ENCODE measurements around the gene CHTF8. TPM values are rescaled to one million over a fixed set of nuclear protein-coding genes. Genes with fewer than 3 reads are reported as not detected.
A peak's percentile ranks its signal among the peaks of the same experiment; 100 is the strongest.

Gene CHTF8
- total RNA-seq, 2 donors from 2014 or later, result 118 to 133 TPM

- ATAC-seq (no peak), DNase-seq (ENCODE audit: low spot score) (no peak)
- Mint-ChIP-seq H3K9me3 (no peaks in the 10 kb centered on the region), H3K27me3 (no peaks in the 10 kb centered on the region), H3K4me1 (ENCODE audit: low read depth in 2 of 2) (no peaks in the 10 kb centered on the region), H3K4me3 (no peak overlapping the region), H3K27ac (no peak overlapping the region), H3K36me3 (no peaks in the 10 kb centered on the region)
Observed at GRCh38 chr16:69077251-69077650, 55.1 kb downstream of the CHTF8 start.

GRCh38 chr16:69073181-69073702, 59.1 kb downstream of the CHTF8 start:
- ATAC-seq (peak in 1 of 2 donors; percentile 36), DNase-seq (ENCODE audit: low spot score) (no peak)
- H3K4me1 Mint-ChIP-seq (ENCODE audit: low read depth in 2 of 2), result peaks cover 0 to 2% of the 10 kb centered on the region in 2 donors
- no peak overlapping the region for H3K27ac Mint-ChIP-seq
- no peak overlapping the region for H3K4me3 Mint-ChIP-seq
- no peaks in the 10 kb centered on the region for H3K27me3 Mint-ChIP-seq
- H3K36me3 Mint-ChIP-seq, result no peaks in the 10 kb centered on the region
- H3K9me3 Mint-ChIP-seq, result no peaks in the 10 kb centered on the region

GRCh38 chr16:69072640-69072974, 59.8 kb downstream of the CHTF8 start:
- ATAC-seq, result no peak
- no peak for DNase-seq (ENCODE audit: low spot score)
- Mint-ChIP-seq H3K9me3 (no peaks in the 10 kb centered on the region), H3K27me3 (no peaks in the 10 kb centered on the region), H3K36me3 (no peaks in the 10 kb centered on the region), H3K27ac (no peak overlapping the region), H3K4me1 (ENCODE audit: low read depth in 2 of 2) (peaks cover 0 to 2% of the 10 kb centered on the region in 2 donors), H3K4me3 (no peak overlapping the region)

- DNase-seq (ENCODE audit: low spot score) (no peak), ATAC-seq (no peak)
- H3K36me3 Mint-ChIP-seq, result no peaks in the 10 kb centered on the region
- no peaks in the 10 kb centered on the region for H3K9me3 Mint-ChIP-seq
- H3K4me3 Mint-ChIP-seq, result no peak overlapping the region
- H3K27me3 Mint-ChIP-seq, result no peaks in the 10 kb centered on the region
- no peak overlapping the region for H3K27ac Mint-ChIP-seq
- peaks cover 0 to 2% of the 10 kb centered on the region in 2 donors for H3K4me1 Mint-ChIP-seq (ENCODE audit: low read depth in 2 of 2)
Observed at GRCh38 chr16:69071036-69071435, 61.4 kb downstream of the CHTF8 start.

- Mint-ChIP-seq H3K4me1 (ENCODE audit: low read depth in 2 of 2) (peaks cover 0 to 2% of the 10 kb centered on the region in 2 donors), H3K36me3 (no peaks in the 10 kb centered on the region), H3K4me3 (no peak overlapping the region), H3K9me3 (no peaks in the 10 kb centered on the region), H3K27ac (no peak overlapping the region), H3K27me3 (no peaks in the 10 kb centered on the region)
- DNase-seq (ENCODE audit: low spot score) (no peak), ATAC-seq (no peak)
Observed at GRCh38 chr16:69069504-69069903, 62.9 kb downstream of the CHTF8 start.

Other genes with a start within 250 kb of the CHTF8 start
- gene HAS3, start 26.9 kb downstream of the CHTF8 start, total RNA-seq, result under 1 TPM; 0.36 to 0.98 TPM
- 10 to 100 TPM; 72.9 to 92.0 TPM for gene UTP4, start 61 bp upstream of the CHTF8 start, total RNA-seq
- gene SNTB2, start 54.6 kb upstream of the CHTF8 start, total RNA-seq, result 10 to 100 TPM; 10.7 to 26.1 TPM
- 10 to 100 TPM; 41.5 to 45.8 TPM for gene VPS4A, start 178.8 kb upstream of the CHTF8 start, total RNA-seq
- gene PDF, start 198.0 kb upstream of the CHTF8 start, total RNA-seq, result 10 to 100 TPM; 15.6 to 26.9 TPM
- 10 to 100 TPM; 29.6 to 39.0 TPM for gene COG8, start 207.0 kb upstream of the CHTF8 start, total RNA-seq
- gene NIP7, start 207.2 kb upstream of the CHTF8 start, total RNA-seq, result 10 to 100 TPM; 52.3 to 82.8 TPM
- gene TMED6, start 219.2 kb upstream of the CHTF8 start, total RNA-seq, result 1 to 10 TPM; 1.5 to 5.0 TPM

Data from natural killer cell treated with Interleukin-12 subunit alpha and Interleukin-12 subunit beta and Interleukin-15 and Interleukin-18, amount 100 ng/mL, for 72 hours (primary cell).